Measurements from ENCODE around the gene LMNA. TPM values are rescaled to one million over a fixed set of nuclear protein-coding genes. Genes with fewer than 3 reads are reported as not detected.

Gene LMNA
- total and polyA plus RNA-seq, 10 of the 15 experiments (the other 5 are each of a cell fraction or from before 2014, with no cell fraction given) = 0.42 to 334 (median 81.1) TPM

GRCh38 chr1:156154317-156154749 is 39.8 kb downstream of the LMNA start (continued):
- TF ChIP-seq ATF7 (IDR thresholded peaks at IDR 0.05; ENCODE audit: low read depth) (peak; percentile 35; the same call in 1 of the 2 replicates), LARP7 (IDR thresholded peaks at IDR 0.05) (0 out of 2 replicates have a peak, but pooled peaks have one; percentile 39), EP300 (IDR thresholded peaks at IDR 0.05; ENCODE audit: borderline replicate concordance in 1 of 2, control insufficient read depth in 1 of 2, low read depth in 2 of 2, low read length in 2 of 2) (no peak), MTA2 (IDR thresholded peaks at IDR 0.05; ENCODE audit: low read depth) (peak; percentile 34; the same call in 1 of the 2 replicates), SMAD1 (IDR thresholded peaks at IDR 0.05; ENCODE audit: low read depth, partially characterized antibody) (peak; percentile 47), BACH1 (IDR thresholded peaks at IDR 0.05; ENCODE audit: borderline replicate concordance) (no peak), RELA (IDR thresholded peaks at IDR 0.05; ENCODE audit: borderline replicate concordance, partially characterized antibody) (no peak), TCF3 (IDR thresholded peaks at IDR 0.05; ENCODE audit: borderline replicate concordance, insufficient read depth, low read depth, low read length) (0 out of 2 replicates have a peak, but pooled peaks have one; percentile 49), PAX5 (IDR thresholded peaks at IDR 0.05; ENCODE audit: borderline replicate concordance, low read depth, low read length) (peak; percentile 50; the same call in 1 of the 2 replicates), TAF1 (IDR thresholded peaks at IDR 0.05; ENCODE audit: borderline replicate concordance, low read depth, low read length) (0 out of 2 replicates have a peak, but pooled peaks have one; percentile 39), IKZF1 (conservative IDR thresholded peaks at IDR 0.05) (peak; percentile 74), POU2F2 (IDR thresholded peaks at IDR 0.05; ENCODE audit: borderline replicate concordance, low read depth, low read length) (peak; percentile 13; the same call in 1 of the 3 replicates), IRF3 (IDR thresholded peaks at IDR 0.05) (no peak)

Measured in GM12878 (cell line).